HS-5 (cell line): ENCODE measurements around the gene PTK7.
"Not testable (repeated sequence)": the region's sequence is repeated elsewhere in the genome, so short reads cannot be mapped to it uniquely, and the experiment has no call there.

ENCODE experiments used
- DNase-seq: peaks from one replicate; pipeline ENCODE4 v3.0.0-alpha.2; 2012; ENCODE audit warnings: low read depth

PTK7 gene

GRCh38 chr6:43119482-43119881, 43.4 kb downstream of the PTK7 start:
- DNase-seq: no peak

GRCh38 chr6:43120101-43120763, 44.1 kb downstream of the PTK7 start:
- DNase-seq: no peak

GRCh38 chr6:43120944-43121913, 45.1 kb downstream of the PTK7 start:
- peak; percentile 91 for DNase-seq

- no peak for DNase-seq
Observed at GRCh38 chr6:43122146-43122545, 46.0 kb downstream of the PTK7 start.

GRCh38 chr6:43123461-43124314, 47.6 kb downstream of the PTK7 start:
- no peak for DNase-seq

- DNase-seq: no peak
Observed at GRCh38 chr6:43124481-43124880, 48.4 kb downstream of the PTK7 start.

GRCh38 chr6:43125119-43125518, 49.0 kb downstream of the PTK7 start:
- DNase-seq: no peak

GRCh38 chr6:43125555-43125954, 49.4 kb downstream of the PTK7 start:
- DNase-seq: no peak

GRCh38 chr6:43127180-43127579, 51.1 kb downstream of the PTK7 start:
- DNase-seq: no peak

GRCh38 chr6:43127877-43128276, 51.8 kb downstream of the PTK7 start:
- DNase-seq: no peak

GRCh38 chr6:43128926-43129325, 52.8 kb downstream of the PTK7 start:
- no peak for DNase-seq

- DNase-seq: no peak
Observed at GRCh38 chr6:43129434-43130194, 53.5 kb downstream of the PTK7 start.

GRCh38 chr6:43130429-43130828, 54.3 kb downstream of the PTK7 start:
- no peak for DNase-seq

GRCh38 chr6:43131379-43131778, 55.3 kb downstream of the PTK7 start:
- DNase-seq: not testable (repeated sequence)

GRCh38 chr6:43138267-43138666, 62.2 kb downstream of the PTK7 start:
- no peak for DNase-seq

GRCh38 chr6:43139973-43140372, 63.9 kb downstream of the PTK7 start:
- not testable (repeated sequence) for DNase-seq

GRCh38 chr6:43141644-43142043, 65.5 kb downstream of the PTK7 start:
- no peak for DNase-seq

GRCh38 chr6:43142101-43142500, 66.0 kb downstream of the PTK7 start:
- DNase-seq: no peak

- no peak for DNase-seq
Observed at GRCh38 chr6:43143235-43144128, 67.4 kb downstream of the PTK7 start.

GRCh38 chr6:43144879-43145278, 68.8 kb downstream of the PTK7 start:
- DNase-seq: no peak

- no peak for DNase-seq
Observed at GRCh38 chr6:43146261-43146660, 70.1 kb downstream of the PTK7 start.
